T-cell (primary cell): ENCODE results near the gene CRY1. TPM values are rescaled to one million over a fixed set of nuclear protein-coding genes. Genes with fewer than 3 reads are reported as not detected.
A peak's percentile ranks its signal among the peaks of the same experiment; 100 is the strongest.
"Not testable (repeated sequence)": the region's sequence is repeated elsewhere in the genome, so short reads cannot be mapped to it uniquely, and the experiment has no call there.

Experiments used
- ATAC-seq, 4 experiments: fragments of 200-7000 bp in 3 of 4; fragments of 150-1000 bp in 1 of 4; cut with Tn5 transposase; replicated peaks in 1 of 4; 1 replicate in 3 of 4; 2 replicates in 1 of 4; pipeline ENCODE4 v1.10.0; 2021; ENCODE audit warnings: moderate library complexity in 3 of 4, mild to moderate bottlenecking in 2 of 4, moderate number of reproducible peaks in 1 of 4
- CTCF ChIA-PET, 2 donors: fragments of 300-600 bp; sonication (Branson Sonifier 250); formaldehyde crosslinking; loops; one replicate each; lab custom pipeline; 2022; ENCODE audit warnings: antibody characterized with exemption in 2 of 2; lab: Charles Lee
- POLR2A ChIA-PET, 2 donors: fragments of 300-600 bp; sonication (Branson Sonifier 250); formaldehyde crosslinking; loops; one replicate each; lab custom pipeline; 2022; ENCODE audit warnings: antibody characterized with exemption in 2 of 2; lab: Charles Lee
- DNase-seq, 35 experiments: peaks; one replicate each; pipeline versions ENCODE4 v3.0.0 to v3.0.0-alpha.2; 2013 to 2023
- H3K27ac ChIP-seq: one replicate; pipeline ENCODE4 v1.5.1; 2013; ENCODE audit warnings: low read length
- H3K27me3 ChIP-seq, 2 experiments: replicated peaks in 1 of 2; 1 replicate in 1 of 2; 2 replicates in 1 of 2; pipeline versions ENCODE4 v1.6.1 to v1.7.0; 2013; ENCODE audit warnings: low read length in 1 of 2, mixed read lengths in 1 of 2; ENCODE audit not compliant: control insufficient read depth in 2 of 2, insufficient read depth in 2 of 2; ENCODE audit errors: extremely low read depth in 1 of 2
- H3K36me3 ChIP-seq, 2 donors: 1 replicate in 1 of 2; 2 replicates in 1 of 2; pipeline versions ENCODE4 v1.6.1 to v1.7.0; 2013; ENCODE audit warnings: low read length in 1 of 2; ENCODE audit not compliant: control insufficient read depth in 2 of 2, insufficient read depth in 1 of 2; ENCODE audit errors: extremely low read depth in 1 of 2
- H3K4me1 ChIP-seq, 2 experiments: 1 replicate in 1 of 2; 2 replicates in 1 of 2; pipeline versions ENCODE4 v1.6.1 to v1.7.0; 2013; ENCODE audit warnings: low read length in 2 of 2, mixed read lengths in 1 of 2; ENCODE audit not compliant: insufficient read depth in 2 of 2, control insufficient read depth in 1 of 2; ENCODE audit errors: extremely low read depth in 1 of 2
- H3K4me3 ChIP-seq, 2 donors: 1 replicate in 1 of 2; 2 replicates in 1 of 2; pipeline versions ENCODE4 v1.5.1 to v1.7.0; 2013; ENCODE audit warnings: mild to moderate bottlenecking in 2 of 2, low read length in 1 of 2, moderate library complexity in 1 of 2; ENCODE audit not compliant: control insufficient read depth in 1 of 2; ENCODE audit errors: extremely low read depth in 1 of 2
- H3K9me3 ChIP-seq: 2 replicates; pipeline ENCODE4 v1.7.0; 2013
- H3K27ac Mint-ChIP-seq, 2 donors: one replicate each; pipeline ENCODE4 v1.8.0; 2020 to 2021; ENCODE audit warnings: mild to moderate bottlenecking in 2 of 2, mixed read lengths in 2 of 2
- H3K27me3 Mint-ChIP-seq, 2 donors: one replicate each; pipeline ENCODE4 v1.8.0; 2021 to 2022; ENCODE audit warnings: mixed read lengths in 2 of 2
- H3K36me3 Mint-ChIP-seq: one replicate; pipeline ENCODE4 v1.8.0; 2021; ENCODE audit warnings: mixed read lengths
- H3K4me1 Mint-ChIP-seq, 3 donors: one replicate each; pipeline ENCODE4 v1.8.0; 2020 to 2022; ENCODE audit warnings: mixed read lengths in 3 of 3, mild to moderate bottlenecking in 1 of 3
- H3K4me3 Mint-ChIP-seq, 3 donors: one replicate each; pipeline ENCODE4 v1.8.0; 2020 to 2022; ENCODE audit warnings: mild to moderate bottlenecking in 3 of 3, mixed read lengths in 3 of 3, moderate library complexity in 3 of 3
- H3K9me3 Mint-ChIP-seq, 3 donors: one replicate each; pipeline ENCODE4 v1.8.0; 2020 to 2022; ENCODE audit warnings: mixed read lengths in 3 of 3
- WGBS: methylation state at CpG from one replicate; pipeline ENCODE4 v1.1.5; 2013; ENCODE audit warnings: missing lambda C conversion rate; ENCODE audit not compliant: insufficient coverage; 5-methylcytosine and 5-hydroxymethylcytosine counted together
- total RNA-seq, 35 experiments: library from RNA in 6 of 35; stranded (reverse) in 6 of 35; fragments of 120-200 nt in 1 of 35; gene quantifications; one replicate each; pipeline versions ENCODE4 v1.2.1 to v1.2.4 and lab custom pipeline; 2013 to 2026

CRY1 gene
- total RNA-seq, 5 donors from 2014 or later (not counting 1 experiment from before 2014, with no cell fraction given): 31.4 to 58.1 (median 35.9) TPM

GRCh38 chr12:107017042-107017441 lies 76.3 kb downstream of the CRY1 start:
- peaks cover 6 to 8% of the 10 kb centered on the region in 2 donors for H3K36me3 ChIP-seq
- Mint-ChIP-seq H3K36me3 (peaks cover 49% of the 10 kb centered on the region), H3K27me3 (no peaks in the 10 kb centered on the region), H3K4me3 (no peak overlapping the region), H3K27ac (no peak overlapping the region), H3K4me1 (peaks cover 0 to 2% (median 0%) of the 10 kb centered on the region in 3 donors), H3K9me3 (no peaks in the 10 kb centered on the region)
- CTCF ChIA-PET: no interaction called here
- WGBS: 100% methylated on average over 1 of the region's 4 CpGs
- H3K27ac ChIP-seq: no peak overlapping the region
- DNase-seq: no peak
- H3K9me3 ChIP-seq: no peaks in the 10 kb centered on the region
- no peaks in the 10 kb centered on the region for H3K4me1 ChIP-seq
- no peak for ATAC-seq
- POLR2A ChIA-PET: no interaction called here
- no peaks in the 10 kb centered on the region for H3K27me3 ChIP-seq
- no peak overlapping the region for H3K4me3 ChIP-seq

GRCh38 chr12:107014055-107014454 lies 79.3 kb downstream of the CRY1 start:
- H3K36me3 ChIP-seq: peaks cover 2 to 6% of the 10 kb centered on the region in 2 donors
- no peak overlapping the region for H3K4me3 Mint-ChIP-seq
- H3K9me3 Mint-ChIP-seq: no peaks in the 10 kb centered on the region
- WGBS: no CpG with 5 or more reads among the region's 3 CpGs
- peaks cover 46% of the 10 kb centered on the region for H3K36me3 Mint-ChIP-seq
- H3K27me3 Mint-ChIP-seq: no peaks in the 10 kb centered on the region
- no peak overlapping the region for H3K4me3 ChIP-seq
- peak in 3 of 4 experiments; percentile 54 to 69 (median 60) for ATAC-seq
- peaks cover 0 to 2% (median 0%) of the 10 kb centered on the region in 3 donors for H3K4me1 Mint-ChIP-seq
- H3K9me3 ChIP-seq: no peaks in the 10 kb centered on the region
- no peak overlapping the region for H3K27ac Mint-ChIP-seq
- ChIA-PET CTCF (interaction anchor here (0.6 to 1.8 kb wide), 6 partner anchors 9 to 1771 kb away, joined by 3 to 13 read pairs (median 3); no protein-coding TSS in a partner anchor), POLR2A (interaction anchor here in 1 of 2 donors (0.6 kb wide), 2 partner anchors 76 to 307 kb away, joined by 3 read pairs; no protein-coding TSS in a partner anchor)
- H3K4me1 ChIP-seq: no peaks in the 10 kb centered on the region
- H3K27me3 ChIP-seq: no peaks in the 10 kb centered on the region
- H3K27ac ChIP-seq: no peak overlapping the region
- peak in 12 of 35 experiments; percentile 1 to 55 (median 11) for DNase-seq

- no peaks in the 10 kb centered on the region for H3K27me3 ChIP-seq
- DNase-seq (no peak), ATAC-seq (no peak)
- peaks cover 43% of the 10 kb centered on the region for H3K36me3 Mint-ChIP-seq
- POLR2A ChIA-PET: interaction anchor here in 1 of 2 donors (0.6 kb wide), 1 partner anchor 665 kb away, joined by 4 read pairs; no protein-coding TSS in a partner anchor
- H3K27ac Mint-ChIP-seq: no peak overlapping the region
- H3K9me3 ChIP-seq: no peaks in the 10 kb centered on the region
- H3K27ac ChIP-seq: no peak overlapping the region
- H3K4me1 Mint-ChIP-seq: peaks cover 0 to 2% (median 0%) of the 10 kb centered on the region in 3 donors
- H3K4me1 ChIP-seq: no peaks in the 10 kb centered on the region
- H3K27me3 Mint-ChIP-seq: no peaks in the 10 kb centered on the region
- CTCF ChIA-PET: interaction anchor here (0.6 to 1.8 kb wide), 3 partner anchors 22 to 92 kb away, joined by 3 to 13 read pairs (median 5); no protein-coding TSS in a partner anchor
- WGBS: no CpG with 5 or more reads among the region's 1 CpG
- H3K9me3 Mint-ChIP-seq: no peaks in the 10 kb centered on the region
- peaks cover 2 to 6% of the 10 kb centered on the region in 2 donors for H3K36me3 ChIP-seq
- H3K4me3 ChIP-seq: no peak overlapping the region
- H3K4me3 Mint-ChIP-seq: no peak overlapping the region
Measured at GRCh38 chr12:107012736-107013425, 80.5 kb downstream of the CRY1 start.

GRCh38 chr12:107011519-107011918 lies 81.8 kb downstream of the CRY1 start:
- ATAC-seq (no peak), DNase-seq (no peak)
- ChIA-PET CTCF (no interaction called here), POLR2A (interaction anchor here (0.6 to 0.9 kb wide), 2 partner anchors 50 to 51 kb away, joined by 3 to 4 read pairs; no protein-coding TSS in a partner anchor)
- H3K36me3 ChIP-seq: peaks cover 0 to 2% of the 10 kb centered on the region in 2 donors
- Mint-ChIP-seq H3K4me3 (no peak overlapping the region), H3K4me1 (peaks cover 0 to 2% (median 0%) of the 10 kb centered on the region in 3 donors), H3K9me3 (no peaks in the 10 kb centered on the region), H3K36me3 (peaks cover 29% of the 10 kb centered on the region), H3K27me3 (no peaks in the 10 kb centered on the region), H3K27ac (no peak overlapping the region)
- WGBS: no CpG with 5 or more reads among the region's 2 CpGs
- H3K27ac ChIP-seq: no peak overlapping the region
- H3K4me3 ChIP-seq: no peak overlapping the region
- no peaks in the 10 kb centered on the region for H3K9me3 ChIP-seq
- no peaks in the 10 kb centered on the region for H3K27me3 ChIP-seq
- H3K4me1 ChIP-seq: no peaks in the 10 kb centered on the region

- no peaks in the 10 kb centered on the region for H3K36me3 ChIP-seq
- DNase-seq (no peak), ATAC-seq (no peak)
- no peaks in the 10 kb centered on the region for H3K9me3 ChIP-seq
- no peaks in the 10 kb centered on the region for H3K4me1 ChIP-seq
- no peak overlapping the region for H3K27ac ChIP-seq
- H3K36me3 Mint-ChIP-seq: peaks cover 30% of the 10 kb centered on the region
- no peak overlapping the region for H3K4me3 Mint-ChIP-seq
- no peaks in the 10 kb centered on the region for H3K4me1 Mint-ChIP-seq
- POLR2A ChIA-PET: no interaction called here
- no peaks in the 10 kb centered on the region for H3K9me3 Mint-ChIP-seq
- 100% methylated on average over 2 of the region's 4 CpGs for WGBS
- no peak overlapping the region for H3K27ac Mint-ChIP-seq
- H3K27me3 Mint-ChIP-seq: no peaks in the 10 kb centered on the region
- CTCF ChIA-PET: no interaction called here
- no peaks in the 10 kb centered on the region for H3K27me3 ChIP-seq
- H3K4me3 ChIP-seq: no peak overlapping the region
Measured at GRCh38 chr12:107007411-107007810, 85.9 kb downstream of the CRY1 start.

GRCh38 chr12:107002665-107003064 lies 90.7 kb downstream of the CRY1 start:
- H3K27me3 ChIP-seq, ATAC-seq, H3K4me3 Mint-ChIP-seq, H3K9me3 Mint-ChIP-seq, H3K4me1 Mint-ChIP-seq, H3K4me3 ChIP-seq, H3K9me3 ChIP-seq, H3K27ac ChIP-seq, POLR2A ChIA-PET, DNase-seq, CTCF ChIA-PET, H3K27me3 Mint-ChIP-seq, H3K27ac Mint-ChIP-seq, H3K4me1 ChIP-seq: not testable (repeated sequence)
- H3K36me3 ChIP-seq: peaks cover 3 to 20% of the 10 kb centered on the region in 2 donors
- H3K36me3 Mint-ChIP-seq: peaks cover 28% of the 10 kb centered on the region
- WGBS: no CpG with 5 or more reads among the region's 4 CpGs
